ENCODE data around the gene HNRNPA1. TPM values are rescaled to one million over a fixed set of nuclear protein-coding genes. Genes with fewer than 3 reads are reported as not detected.

The HNRNPA1 gene
- total and polyA plus RNA-seq, 9 of the 15 experiments (the other 6 are each of a cell fraction or from before 2014, with no cell fraction given): 1,166 to 2,703 (median 1,815) TPM

DNA sequence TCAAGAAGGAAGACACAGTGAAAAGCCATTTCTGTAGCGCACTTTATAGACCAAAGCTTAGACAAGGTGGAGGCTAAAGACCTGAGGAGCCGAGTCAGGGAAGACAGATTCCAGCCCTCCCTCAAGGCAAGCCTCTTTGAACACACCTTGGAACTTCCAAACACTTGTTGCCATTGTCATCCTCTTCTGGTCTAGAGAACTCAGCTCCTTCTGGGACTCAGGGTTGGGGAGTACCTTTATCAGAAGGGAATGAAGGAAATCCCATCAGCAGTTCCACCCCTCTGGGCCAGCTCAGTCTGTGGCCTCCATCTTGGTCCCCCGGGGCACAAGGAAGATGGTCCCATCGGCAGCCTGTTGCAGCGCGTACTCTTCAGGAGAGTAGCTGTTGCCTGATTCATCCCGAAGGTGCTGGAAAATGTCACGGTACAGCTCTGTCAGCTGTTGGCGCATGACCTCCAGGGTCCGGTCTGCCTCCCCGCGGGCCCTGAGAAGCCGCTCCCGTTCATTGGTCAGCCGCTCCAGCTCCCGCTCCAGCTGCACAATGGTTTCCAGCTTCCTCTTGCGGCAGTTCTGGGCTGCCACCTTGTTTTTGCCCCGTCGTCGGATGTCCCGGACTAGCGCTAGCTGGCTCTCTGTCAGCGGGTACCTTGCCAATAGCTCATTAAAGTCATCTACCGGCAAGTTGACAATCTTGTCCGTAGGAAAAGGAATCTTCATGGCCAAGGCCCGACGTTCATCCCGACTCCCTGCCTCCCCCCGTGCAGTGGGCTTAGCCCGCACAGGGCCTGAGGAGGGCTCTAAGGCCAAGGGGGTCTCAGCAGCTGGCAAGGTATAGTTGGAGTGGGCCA lies 11.8 kb downstream of the HNRNPA1 start (continued):
- TF ChIP-seq E2F8 (IDR thresholded peaks at IDR 0.05; ENCODE audit: low read depth, partially characterized antibody) (peak; percentile 39), PURB (CRISPR knock-in tag; IDR thresholded peaks at IDR 0.05; ENCODE audit: low read depth) (no peak), NFYB (IDR thresholded peaks at IDR 0.05; ENCODE audit: extremely low read depth, insufficient read length) (peak; percentile 17), U2AF2 (optimal IDR thresholded peaks at IDR 0.05; ENCODE audit: low read depth, low read length) (no peak), NR2C1 (IDR thresholded peaks at IDR 0.05) (no peak), NR2C1 (tag; IDR thresholded peaks at IDR 0.05) (peak; percentile 55), CHD4 (IDR thresholded peaks at IDR 0.05; ENCODE audit: insufficient read depth, insufficient replicate concordance, low read depth, low read length, poor library complexity, severe bottlenecking) (no peak), MTA3 (IDR thresholded peaks at IDR 0.05; ENCODE audit: borderline replicate concordance) (peak; percentile 55; the same call in 1 of the 2 replicates), DIDO1 (tag; IDR thresholded peaks at IDR 0.05; ENCODE audit: low read depth) (no peak), E2F6 (IDR thresholded peaks at IDR 0.05; ENCODE audit: borderline replicate concordance in 1 of 2, extremely low read depth in 1 of 2, insufficient read depth in 1 of 2, insufficient read length in 1 of 2, low read depth in 1 of 2, low read length in 1 of 2, poor library complexity in 1 of 2, severe bottlenecking in 1 of 2) (peak in 1 of 2 experiments; percentile 49), RBBP5 (IDR thresholded peaks at IDR 0.05; ENCODE audit: borderline replicate concordance, insufficient read depth, low read length, poor library complexity, severe bottlenecking) (peak; percentile 78), CBX3 (IDR thresholded peaks at IDR 0.05; ENCODE audit: borderline replicate concordance in 1 of 2, low read length in 2 of 2) (no peak), CTBP1 (IDR thresholded peaks at IDR 0.05; ENCODE audit: borderline replicate concordance) (0 out of 2 replicates have a peak, but pooled peaks have one; percentile 28), PKNOX1 (IDR thresholded peaks at IDR 0.05) (peak; percentile 27; the same call in 1 of the 2 replicates), ZNF778 (CRISPR knock-in tag; IDR thresholded peaks at IDR 0.05) (no peak)
- TF ChIP-seq, protein P1, sequence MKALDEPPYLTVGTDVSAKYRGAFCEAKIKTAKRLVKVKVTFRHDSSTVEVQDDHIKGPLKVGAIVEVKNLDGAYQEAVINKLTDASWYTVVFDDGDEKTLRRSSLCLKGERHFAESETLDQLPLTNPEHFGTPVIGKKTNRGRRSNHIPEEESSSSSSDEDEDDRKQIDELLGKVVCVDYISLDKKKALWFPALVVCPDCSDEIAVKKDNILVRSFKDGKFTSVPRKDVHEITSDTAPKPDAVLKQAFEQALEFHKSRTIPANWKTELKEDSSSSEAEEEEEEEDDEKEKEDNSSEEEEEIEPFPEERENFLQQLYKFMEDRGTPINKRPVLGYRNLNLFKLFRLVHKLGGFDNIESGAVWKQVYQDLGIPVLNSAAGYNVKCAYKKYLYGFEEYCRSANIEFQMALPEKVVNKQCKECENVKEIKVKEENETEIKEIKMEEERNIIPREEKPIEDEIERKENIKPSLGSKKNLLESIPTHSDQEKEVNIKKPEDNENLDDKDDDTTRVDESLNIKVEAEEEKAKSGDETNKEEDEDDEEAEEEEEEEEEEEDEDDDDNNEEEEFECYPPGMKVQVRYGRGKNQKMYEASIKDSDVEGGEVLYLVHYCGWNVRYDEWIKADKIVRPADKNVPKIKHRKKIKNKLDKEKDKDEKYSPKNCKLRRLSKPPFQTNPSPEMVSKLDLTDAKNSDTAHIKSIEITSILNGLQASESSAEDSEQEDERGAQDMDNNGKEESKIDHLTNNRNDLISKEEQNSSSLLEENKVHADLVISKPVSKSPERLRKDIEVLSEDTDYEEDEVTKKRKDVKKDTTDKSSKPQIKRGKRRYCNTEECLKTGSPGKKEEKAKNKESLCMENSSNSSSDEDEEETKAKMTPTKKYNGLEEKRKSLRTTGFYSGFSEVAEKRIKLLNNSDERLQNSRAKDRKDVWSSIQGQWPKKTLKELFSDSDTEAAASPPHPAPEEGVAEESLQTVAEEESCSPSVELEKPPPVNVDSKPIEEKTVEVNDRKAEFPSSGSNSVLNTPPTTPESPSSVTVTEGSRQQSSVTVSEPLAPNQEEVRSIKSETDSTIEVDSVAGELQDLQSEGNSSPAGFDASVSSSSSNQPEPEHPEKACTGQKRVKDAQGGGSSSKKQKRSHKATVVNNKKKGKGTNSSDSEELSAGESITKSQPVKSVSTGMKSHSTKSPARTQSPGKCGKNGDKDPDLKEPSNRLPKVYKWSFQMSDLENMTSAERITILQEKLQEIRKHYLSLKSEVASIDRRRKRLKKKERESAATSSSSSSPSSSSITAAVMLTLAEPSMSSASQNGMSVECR (CRISPR knock-in tag; IDR thresholded peaks at IDR 0.05): 0 out of 2 replicates have a peak, but pooled peaks have one; percentile 31

Data from K562 (cell line).